ENCODE measurements around the gene TMC5.

TMC5 gene

DNA sequence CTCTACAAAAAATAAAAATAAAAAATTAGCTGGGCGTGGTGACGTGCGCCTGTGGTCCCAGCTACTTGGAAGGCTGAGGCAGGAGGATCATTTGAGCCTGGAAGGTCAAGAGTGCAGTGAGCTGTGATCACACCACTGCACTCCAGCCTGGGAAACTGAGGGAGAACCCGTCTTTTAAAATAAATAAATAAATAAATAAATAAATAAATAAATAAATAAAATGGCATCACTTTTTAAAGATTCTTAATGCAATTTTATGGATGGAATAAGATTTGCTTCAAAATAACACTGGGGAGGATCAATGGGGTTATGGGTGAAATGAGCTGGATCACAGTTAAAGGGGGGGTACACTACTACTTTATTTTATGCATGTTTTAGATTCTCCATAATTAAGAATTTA, 89.3 kb downstream of the TMC5 start:
- DNase-seq (ENCODE audit: low spot score) = no peak

DNA sequence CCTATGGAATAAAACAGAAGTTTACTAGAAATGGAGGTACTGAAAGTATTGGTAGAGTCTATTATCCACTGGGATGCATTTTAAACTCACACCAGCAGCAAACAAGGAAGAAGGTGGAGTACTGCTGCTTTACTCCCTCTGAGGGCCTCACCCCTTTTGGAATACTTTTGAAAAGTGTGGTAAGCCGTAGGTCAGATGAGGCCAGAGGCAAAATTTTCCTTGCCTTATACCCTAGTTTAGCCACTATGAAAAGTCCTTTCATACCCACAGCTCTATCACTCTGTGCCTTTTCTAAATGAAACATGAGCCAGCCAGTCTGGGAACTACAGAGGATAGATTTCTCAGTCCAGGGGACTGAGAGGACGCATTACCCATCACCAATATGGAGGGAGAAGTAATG, 90.2 kb downstream of the TMC5 start:
- DNase-seq (ENCODE audit: low spot score) = no peak

DNA sequence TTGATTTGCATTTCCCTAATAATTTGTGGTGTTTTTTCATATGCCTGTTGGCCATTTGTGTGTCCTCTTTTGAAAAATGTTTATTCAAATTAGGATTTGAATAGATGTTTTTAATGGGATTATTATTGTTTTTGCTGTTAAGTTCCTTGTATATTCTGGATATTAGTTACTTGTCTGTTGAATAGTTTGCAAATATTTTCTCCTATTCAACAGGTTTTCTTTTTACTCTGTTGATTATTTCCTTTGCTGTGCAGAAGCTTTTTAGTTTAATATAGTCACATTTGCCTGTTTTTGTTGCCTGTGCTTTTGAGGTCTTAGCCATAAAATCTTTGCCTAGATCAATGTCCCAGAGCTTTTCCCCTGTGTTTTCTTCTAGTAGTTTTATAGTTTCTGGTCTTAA, 94.6 kb downstream of the TMC5 start:
- DNase-seq (ENCODE audit: low spot score) = no peak

DNA sequence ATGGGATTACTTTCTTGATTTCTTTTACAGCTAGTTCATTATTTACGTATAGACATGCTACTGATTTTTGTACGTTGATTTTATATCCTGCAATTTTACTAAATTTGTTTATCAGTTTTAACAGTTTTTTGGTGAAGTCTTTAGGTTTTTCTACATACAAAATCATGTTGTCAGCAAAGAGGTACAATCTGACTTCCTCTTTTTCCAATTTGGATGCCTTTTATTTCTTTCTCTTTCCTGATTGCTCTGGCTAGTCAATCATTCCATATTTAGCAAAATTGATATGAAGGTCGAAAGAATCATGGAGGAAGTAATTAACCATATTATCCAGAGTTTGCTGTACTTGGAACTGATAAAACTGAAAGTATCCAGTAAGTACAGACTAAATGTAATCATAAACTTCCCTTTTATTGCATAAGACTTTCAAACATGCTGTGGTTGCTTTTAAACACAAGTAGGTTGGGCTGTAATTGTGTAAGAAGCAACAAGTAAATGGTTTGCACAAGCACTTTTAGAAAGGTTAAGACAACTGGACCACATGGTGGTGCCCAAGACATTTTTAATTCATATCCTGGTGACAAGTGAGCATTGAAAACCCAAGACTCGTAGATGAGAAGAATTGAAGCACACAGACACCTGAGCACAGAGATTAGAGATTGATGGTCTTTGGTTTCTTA, 95.8 kb downstream of the TMC5 start:
- DNase-seq (ENCODE audit: low spot score) = no peak

DNA sequence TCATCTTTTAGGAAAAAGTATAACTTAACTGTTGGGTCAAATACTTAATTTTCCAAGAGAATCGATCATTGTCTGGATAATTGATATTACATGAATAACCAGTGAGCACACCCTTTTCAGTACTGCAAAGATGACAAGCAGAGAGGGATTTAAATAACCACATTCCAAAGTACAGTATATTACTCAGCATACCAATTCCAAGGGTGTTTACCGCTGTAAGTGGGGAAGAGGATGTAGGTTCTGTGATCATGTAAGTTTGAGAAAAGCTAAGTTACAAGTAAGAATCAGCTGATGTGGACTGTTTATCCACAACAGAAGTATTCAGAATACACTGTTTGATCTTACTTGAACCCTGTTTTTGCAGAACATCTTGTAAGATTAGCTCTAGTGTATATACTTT, 98.1 kb downstream of the TMC5 start:
- peak; percentile 8 for DNase-seq (ENCODE audit: low spot score)

DNA sequence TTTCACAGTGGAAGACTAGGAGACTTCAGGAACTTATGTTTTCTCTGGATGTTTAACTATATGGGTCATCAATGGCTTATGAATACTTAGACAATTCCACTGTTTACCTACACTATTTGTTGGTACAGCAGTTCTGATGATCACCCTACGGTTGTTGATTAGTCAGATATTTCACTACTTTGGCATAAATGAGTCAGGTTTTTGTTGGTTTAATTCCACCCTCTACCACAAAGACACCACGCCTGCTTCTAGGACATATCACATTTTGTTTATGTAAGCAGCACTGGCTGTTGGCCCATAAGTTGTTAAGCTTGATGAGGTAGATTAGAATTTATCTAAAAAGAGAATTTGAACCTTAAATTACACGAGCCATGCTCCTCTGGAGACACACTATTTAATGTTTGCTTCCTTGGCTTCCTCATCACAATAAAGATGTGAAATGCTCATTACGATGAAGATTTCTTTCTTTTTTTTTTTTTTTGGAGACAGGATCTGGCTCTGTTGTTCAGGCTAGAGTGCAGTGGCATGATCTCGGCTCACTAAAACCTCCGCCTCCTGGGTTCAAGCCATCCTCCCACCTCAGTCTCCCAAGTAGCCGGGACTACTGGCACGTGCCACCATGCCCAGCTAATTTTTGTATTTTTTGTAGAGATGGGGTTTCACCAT, 99.9 kb downstream of the TMC5 start:
- DNase-seq (ENCODE audit: low spot score) = peak; percentile 65

DNA sequence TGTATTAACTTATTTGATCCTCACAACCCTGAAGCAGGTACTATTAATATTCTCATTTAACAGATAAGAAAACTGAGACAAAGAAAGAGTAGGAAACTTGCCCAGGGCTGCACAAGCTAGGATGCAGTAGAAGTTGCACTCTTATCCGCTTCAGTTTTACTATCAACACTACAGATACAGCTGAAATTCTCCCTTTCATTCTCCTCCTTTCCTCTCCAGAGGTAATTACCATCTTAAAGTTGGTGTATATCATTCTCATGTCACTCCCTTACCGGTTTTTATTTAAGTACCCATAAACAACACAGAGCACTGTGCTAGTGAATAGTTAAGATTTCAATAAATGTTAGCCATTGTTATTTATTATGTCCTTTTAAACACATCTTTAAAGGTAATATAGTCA, 100.7 kb downstream of the TMC5 start:
- DNase-seq (ENCODE audit: low spot score) = no peak

DNA sequence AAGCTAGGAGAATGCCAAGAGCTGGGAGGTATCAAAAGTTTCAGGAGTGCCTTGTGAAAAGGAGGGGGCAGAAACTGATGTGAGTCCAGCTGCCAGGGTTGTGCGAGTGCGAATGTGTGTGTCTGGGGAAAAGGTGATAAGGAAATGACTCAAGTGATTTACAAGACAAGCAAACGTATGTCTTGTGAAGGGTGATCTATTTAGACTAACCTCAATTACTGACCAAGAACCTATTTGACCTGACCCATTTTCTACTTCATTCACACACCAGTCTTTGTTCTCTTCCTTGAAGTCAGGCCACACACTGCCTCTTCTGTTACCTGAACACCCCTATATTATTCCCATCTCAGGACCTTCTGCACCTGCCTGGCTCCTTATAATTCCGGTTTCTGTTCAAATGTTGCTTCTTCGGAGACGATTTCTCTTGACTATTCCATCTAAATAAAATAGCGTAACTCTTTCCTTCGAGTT, 103.2 kb downstream of the TMC5 start:
- peak; percentile 66 for DNase-seq (ENCODE audit: low spot score)

DNA sequence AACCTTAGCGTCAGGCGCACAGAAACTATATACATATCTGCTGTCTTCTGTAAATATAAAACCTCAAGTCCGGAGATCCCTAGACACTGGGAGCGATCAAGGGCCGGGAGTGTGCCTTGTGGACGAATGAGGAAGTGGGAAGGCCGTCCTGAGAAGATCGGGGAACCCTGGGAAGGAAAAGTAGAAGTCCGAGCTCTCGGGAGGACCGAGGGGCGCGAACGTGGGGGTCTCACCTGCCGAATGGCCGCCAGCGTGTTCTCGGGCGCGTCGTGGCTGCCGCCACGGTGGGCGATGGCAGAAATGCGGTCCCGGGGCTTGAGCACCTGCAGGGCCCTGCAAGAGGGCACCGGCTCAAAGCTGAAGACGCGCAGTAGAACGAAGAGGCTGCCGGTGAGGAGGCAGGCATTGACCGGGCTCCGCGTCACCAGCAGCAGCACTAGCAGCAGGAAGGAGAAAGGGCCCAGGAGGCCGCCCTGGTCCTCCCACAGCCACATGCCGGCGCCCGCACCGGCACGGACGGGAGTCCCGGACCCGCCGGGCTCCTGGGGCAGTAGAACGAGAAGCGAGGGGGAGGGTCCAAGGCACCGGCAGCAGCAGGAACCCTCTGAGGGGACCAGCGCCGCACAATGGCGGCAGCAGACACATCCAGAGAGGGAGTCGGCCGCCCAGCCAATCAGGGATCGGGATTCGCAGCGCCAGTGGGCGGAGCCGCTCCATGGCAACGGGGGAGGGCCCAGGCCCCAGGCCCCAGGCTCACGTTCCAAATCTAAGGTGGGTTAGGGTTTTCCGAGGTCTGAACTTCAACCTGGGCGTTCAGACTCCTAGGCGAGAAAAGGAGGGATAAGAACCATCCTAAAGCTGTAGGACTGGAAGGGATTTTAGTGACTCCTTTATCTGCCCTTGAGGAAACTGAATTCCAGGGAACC, 104.1 kb downstream of the TMC5 start, which contains the start of gene GDE1:
GDE1 (minus strand) TSS at position 628 of the 926 bp plus-strand sequence; CDS start at position 494, 134 bp downstream.
- DNase-seq (ENCODE audit: low spot score) = peak; percentile 90

DNA sequence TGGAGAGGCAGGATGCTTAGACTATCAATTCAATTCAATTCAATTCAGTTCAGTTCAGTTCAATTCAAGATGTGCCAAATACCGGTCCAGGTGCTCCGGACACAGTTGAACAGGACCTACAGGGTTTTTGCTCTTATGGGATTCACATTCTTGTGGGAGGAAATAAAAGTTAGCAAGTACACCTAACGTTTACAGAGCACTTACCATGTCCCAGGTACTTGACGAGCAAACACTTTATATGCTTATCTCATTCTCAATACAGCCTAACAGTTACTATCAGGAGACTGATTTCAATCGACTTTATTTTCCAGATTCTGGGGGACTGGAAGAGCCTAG, 104.7 kb downstream of the TMC5 start:
- DNase-seq (ENCODE audit: low spot score) = no peak

DNA sequence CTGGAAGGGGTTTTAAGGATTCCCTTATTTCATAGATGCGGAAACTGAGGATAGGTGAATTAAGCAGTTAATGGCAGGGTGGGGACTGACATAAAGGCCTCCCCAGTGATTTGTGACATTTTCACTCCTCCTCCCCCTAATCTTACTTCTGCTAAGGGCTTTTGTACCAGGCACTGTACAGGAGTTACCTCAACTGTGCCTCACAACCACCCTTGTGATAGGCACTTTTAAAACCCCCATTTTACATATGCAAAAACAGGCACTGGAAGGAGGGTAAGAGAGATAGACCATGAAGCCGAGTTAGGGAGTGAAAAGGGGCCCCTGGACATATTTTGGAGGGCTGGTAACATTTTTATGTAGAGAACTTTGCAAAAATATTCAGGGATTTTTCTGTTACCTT, 105.1 kb downstream of the TMC5 start:
- no peak for DNase-seq (ENCODE audit: low spot score)

DNA sequence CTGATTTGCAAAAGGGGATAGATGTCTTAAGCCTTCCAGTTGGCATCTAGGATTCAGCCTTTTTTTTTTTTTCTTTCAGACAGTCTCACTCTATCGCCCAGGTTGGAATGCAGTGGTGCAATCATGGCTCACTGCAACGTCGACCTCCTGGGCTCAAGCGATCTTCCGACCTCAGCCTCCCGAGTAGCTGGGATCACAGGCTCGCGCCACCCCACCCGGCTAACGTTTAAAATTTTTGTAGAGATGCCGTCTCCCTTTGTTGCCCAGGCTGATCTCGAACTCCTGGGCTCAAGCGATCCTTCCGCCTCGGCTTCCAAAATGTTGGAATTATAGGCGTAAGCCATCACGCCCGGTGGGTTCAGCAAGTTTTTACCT, 105.5 kb downstream of the TMC5 start:
- DNase-seq (ENCODE audit: low spot score) = no peak

DNA sequence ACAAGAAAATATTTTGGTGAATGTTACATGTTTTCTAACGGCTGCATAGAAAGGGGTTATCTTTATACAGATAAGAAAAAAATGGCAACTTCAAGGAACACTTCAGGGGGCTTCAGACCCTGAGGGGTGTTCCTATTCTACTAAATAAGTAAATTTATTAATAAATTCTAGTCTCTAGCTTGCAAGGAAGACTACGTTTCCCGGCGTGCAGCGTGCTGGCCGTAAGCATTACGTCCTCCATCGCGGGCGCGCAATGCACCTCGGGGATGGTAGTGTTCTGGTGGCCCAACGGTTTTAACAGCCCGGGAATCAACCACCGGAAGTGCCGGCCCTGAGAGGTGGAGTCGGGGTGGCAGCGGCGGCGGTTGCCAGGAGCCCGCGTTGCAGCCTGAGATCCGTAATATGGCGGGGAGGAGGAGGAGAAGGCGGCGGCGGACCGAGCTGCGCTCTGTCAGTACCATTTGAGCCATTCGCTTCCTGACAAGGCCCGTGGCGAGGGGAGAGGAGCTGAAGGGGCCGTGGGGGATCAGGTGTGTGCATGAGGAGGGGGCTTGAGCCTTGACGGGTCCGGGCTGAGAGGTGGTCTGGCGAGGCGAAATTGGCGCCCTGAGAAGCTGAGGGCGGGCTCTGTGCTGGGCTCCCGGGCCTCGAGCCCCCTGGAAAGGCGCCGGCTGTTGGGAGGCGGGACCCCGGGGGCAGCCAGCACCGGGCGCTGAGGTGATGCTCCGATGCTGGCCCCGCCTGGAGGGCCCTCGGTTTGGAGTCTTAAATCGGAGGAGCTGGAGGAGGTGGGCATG, 106.1 kb downstream of the TMC5 start, which contains the start of gene CCP110:
CCP110 (plus strand) TSS at position 384 of the 797 bp plus-strand sequence. CDS start 3,940 bp downstream, outside the sequence.
- DNase-seq (ENCODE audit: low spot score) = peak; percentile 96

DNA sequence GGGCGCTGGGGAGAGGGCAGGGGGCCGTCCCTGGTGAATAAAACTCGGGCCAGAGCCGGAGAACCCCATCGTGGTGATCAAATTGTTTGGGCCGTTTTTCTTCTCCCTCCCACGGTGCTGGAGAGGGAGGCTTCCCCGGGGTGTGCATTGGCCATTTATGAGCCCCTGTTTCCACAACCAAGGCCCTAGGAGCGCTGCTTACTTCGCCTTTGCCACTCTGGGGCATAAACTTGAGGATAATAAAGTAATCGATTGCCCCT, 106.6 kb downstream of the TMC5 start:
- DNase-seq (ENCODE audit: low spot score) = no peak

DNA sequence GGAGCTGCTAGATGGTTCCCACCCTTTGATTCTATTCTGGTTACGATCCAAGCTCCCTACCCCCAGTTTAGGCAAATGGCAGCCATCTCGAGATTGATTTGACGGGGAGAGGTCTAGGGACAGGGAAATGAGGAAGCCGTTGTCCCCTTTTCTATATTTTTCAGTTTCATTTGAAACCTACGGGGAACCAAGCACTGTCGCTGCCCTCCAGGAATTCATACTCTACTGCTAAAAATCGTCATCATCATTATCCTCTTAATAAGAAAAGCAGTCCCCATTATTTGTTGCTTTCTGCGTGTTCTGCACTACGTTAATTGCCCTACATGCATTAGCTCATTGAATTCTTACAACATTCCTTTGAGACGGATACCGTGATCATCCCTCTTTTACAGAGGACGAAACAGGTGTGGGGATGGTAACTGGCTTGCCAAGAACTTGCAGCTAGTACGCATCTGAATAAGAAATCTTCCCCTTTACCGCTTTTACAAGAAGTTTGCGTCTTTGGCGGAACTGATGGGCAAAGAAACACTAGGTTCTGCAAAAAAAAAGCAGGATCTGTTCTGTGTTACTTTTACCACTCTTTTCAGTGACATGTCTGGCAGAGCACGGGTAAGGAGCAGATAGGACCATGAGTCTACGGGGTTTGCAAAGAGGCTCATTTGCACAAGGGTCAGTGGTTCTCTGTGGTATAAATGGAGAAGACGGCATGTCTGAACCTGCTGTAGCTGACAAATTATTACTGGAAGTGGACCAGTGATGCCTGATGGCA, 107.1 kb downstream of the TMC5 start:
- peak; percentile 33 for DNase-seq (ENCODE audit: low spot score)

DNA sequence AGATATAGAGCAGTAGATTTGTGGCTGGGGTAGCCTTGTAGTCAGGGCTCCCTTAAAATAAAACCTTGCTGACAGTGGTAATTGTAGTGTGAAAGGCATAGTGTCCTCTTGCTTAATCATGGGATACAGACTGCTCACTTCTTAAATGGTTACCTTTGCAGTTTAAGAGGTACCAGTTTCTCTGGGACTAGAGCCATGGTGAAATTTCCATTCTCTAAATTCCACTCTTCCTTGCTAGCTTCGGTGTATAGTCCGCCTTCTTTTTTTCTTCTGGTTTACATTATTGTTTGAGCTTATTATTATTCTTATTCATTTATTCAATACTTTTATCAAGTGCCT, 107.7 kb downstream of the TMC5 start:
- DNase-seq (ENCODE audit: low spot score) = no peak

DNA sequence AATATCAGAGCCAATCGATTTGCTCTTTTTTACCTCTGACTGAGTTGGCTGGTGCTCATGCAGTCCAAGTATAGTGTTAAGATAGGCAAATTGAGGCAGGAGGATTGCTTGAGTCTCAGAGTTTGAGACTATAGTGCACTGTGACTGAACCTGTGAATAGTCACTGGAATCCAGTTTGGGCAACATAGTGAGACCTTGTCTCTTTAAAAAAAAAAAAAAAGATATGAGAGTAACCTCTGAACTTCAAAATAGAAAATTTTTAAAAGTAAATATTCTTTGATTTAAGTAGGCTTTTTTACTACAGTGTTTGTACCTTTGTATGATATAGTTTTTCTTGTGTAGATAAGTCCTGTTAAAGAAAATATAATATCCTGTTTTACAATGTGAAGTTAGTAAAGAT, 109.5 kb downstream of the TMC5 start:
- DNase-seq (ENCODE audit: low spot score) = no peak

DNA sequence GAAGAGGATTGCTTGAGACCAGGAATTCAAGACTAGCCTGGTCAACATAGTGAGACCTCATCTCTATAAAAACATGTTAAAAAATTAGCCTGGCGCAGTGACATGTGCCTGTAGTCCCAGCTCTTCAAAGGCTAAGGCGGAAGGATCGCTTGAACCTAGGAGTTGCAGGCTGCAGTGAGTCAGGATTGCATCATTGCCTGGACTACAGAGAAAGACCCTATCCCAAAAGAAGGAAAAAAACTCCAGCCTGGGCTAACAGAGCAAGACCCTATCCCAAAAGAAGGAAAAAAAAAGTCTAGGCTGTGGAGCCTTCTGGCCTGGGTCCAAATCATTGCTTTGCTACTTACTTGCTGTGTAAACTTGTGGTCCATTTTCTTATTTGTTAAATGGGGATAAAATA, 111.0 kb downstream of the TMC5 start:
- no peak for DNase-seq (ENCODE audit: low spot score)

DNA sequence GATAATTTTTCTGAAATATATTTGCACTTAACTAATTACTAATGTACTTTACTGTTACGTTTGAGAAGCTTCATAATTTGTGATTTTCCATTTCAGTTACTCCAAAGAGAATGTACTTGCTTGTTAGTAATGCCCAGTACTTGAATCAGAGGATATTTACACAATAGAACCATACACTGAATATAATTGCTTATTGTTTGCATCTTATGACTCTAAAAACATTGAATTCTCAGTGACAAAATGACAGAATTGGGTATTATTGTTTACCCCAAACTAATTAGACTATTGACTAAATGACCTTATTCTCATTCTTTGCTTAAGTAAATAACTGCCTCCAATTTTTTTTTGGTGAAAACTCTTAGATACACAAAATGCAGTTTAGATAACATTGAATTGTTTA, 114.9 kb downstream of the TMC5 start:
- DNase-seq (ENCODE audit: low spot score) = no peak

DNA sequence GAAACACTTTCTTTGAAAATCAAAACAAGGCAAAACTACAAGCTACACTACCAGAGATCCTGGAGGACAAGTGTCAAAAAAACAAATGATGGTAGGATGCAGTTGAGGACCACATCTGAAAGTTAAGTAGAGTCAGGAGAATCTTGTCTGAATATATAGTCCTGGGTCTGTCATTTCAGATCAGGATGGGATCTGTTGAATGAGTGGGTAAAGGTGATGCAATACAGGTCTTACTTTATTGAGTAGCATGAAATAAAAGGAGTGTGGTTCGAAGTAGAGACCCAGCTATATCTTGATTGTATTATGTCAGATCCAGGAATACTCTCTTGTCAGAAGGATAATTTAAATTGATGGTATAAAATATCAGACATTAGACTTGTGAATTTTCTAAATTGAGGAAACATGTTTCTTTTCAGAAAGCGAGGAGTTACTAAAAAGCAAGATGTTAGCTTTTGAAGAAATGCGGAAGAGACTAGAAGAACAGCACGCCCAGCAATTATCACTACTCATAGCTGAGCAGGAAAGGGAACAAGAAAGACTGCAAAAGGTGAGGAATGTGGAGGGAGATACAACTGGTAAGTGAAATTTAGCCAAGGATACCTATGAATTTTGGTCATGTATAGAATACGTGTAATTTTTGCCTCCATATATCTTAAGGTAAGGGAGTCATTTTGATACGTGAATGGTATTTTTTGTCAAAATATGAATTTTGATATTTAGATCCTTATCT, 122.7 kb downstream of the TMC5 start:
- no peak for DNase-seq (ENCODE audit: low spot score)
